ENCODE measurements around the gene AP1G2. TPM values are rescaled to one million over a fixed set of nuclear protein-coding genes. Genes with fewer than 3 reads are reported as not detected.
"Not testable (repeated sequence)": the region's sequence is repeated elsewhere in the genome, so short reads cannot be mapped to it uniquely, and the experiment has no call there.

The AP1G2 gene
- total and polyA plus RNA-seq, 5 donors from 2014 or later, result 56.1 to 329 (median 84.4) TPM

- Histone ChIP-seq H3K27me3 (ENCODE audit: control insufficient read depth, insufficient read depth, low read length) (no peaks in the 10 kb centered on the region), H3K27ac (ENCODE audit: insufficient read depth, low read length, poor library complexity, severe bottlenecking) (no peak overlapping the region), H3K9me3 (ENCODE audit: control insufficient read depth in 2 of 2, low read length in 2 of 2) (no peaks in the 10 kb centered on the region), H3K36me3 (ENCODE audit: control insufficient read depth, insufficient read depth, low read length) (no peaks in the 10 kb centered on the region), H3K4me3 (ENCODE audit: low read depth, low read length) (no peak overlapping the region), H3K4me1 (ENCODE audit: control insufficient read depth, insufficient read depth, low read length, poor library complexity, severe bottlenecking) (no peaks in the 10 kb centered on the region)
- Mint-ChIP-seq H3K27me3 (peaks cover 17% of the 10 kb centered on the region), H3K36me3 (no peaks in the 10 kb centered on the region), H3K4me1 (peaks cover 0 to 5% (median 0%) of the 10 kb centered on the region in 4 donors), H3K27ac (no peak overlapping the region), H3K9me3 (peaks cover 0 to 1% (median 0%) of the 10 kb centered on the region in 7 donors), H3K4me3 (no peak overlapping the region)
- no peak for ATAC-seq (ENCODE audit: low read depth in 2 of 2)
- DNase-seq, result no peak
These were observed 22.0 kb upstream of the AP1G2 start for GRCh38 chr14:23589606-23590005.

GRCh38 chr14:23588884-23589598 is 21.4 kb upstream of the AP1G2 start:
- no peaks in the 10 kb centered on the region for H3K4me1 ChIP-seq (ENCODE audit: control insufficient read depth, insufficient read depth, low read length, poor library complexity, severe bottlenecking)
- no peak overlapping the region for H3K4me3 ChIP-seq (ENCODE audit: low read depth, low read length)
- H3K9me3 Mint-ChIP-seq, result peaks cover 0 to 1% (median 0%) of the 10 kb centered on the region in 7 donors
- H3K27me3 ChIP-seq (ENCODE audit: control insufficient read depth, insufficient read depth, low read length), result no peaks in the 10 kb centered on the region
- H3K4me3 Mint-ChIP-seq, result no peak overlapping the region
- no peak overlapping the region for H3K27ac Mint-ChIP-seq
- DNase-seq (peak; percentile 61 to 73 (median 68)), ATAC-seq (ENCODE audit: low read depth in 2 of 2) (peak; percentile 79 to 86)
- H3K9me3 ChIP-seq (ENCODE audit: control insufficient read depth in 2 of 2, low read length in 2 of 2), result no peaks in the 10 kb centered on the region
- H3K36me3 ChIP-seq (ENCODE audit: control insufficient read depth, insufficient read depth, low read length), result no peaks in the 10 kb centered on the region
- H3K36me3 Mint-ChIP-seq, result no peaks in the 10 kb centered on the region
- H3K27me3 Mint-ChIP-seq, result peaks cover 19% of the 10 kb centered on the region
- no peak overlapping the region for H3K27ac ChIP-seq (ENCODE audit: insufficient read depth, low read length, poor library complexity, severe bottlenecking)
- H3K4me1 Mint-ChIP-seq, result peaks cover 0 to 5% (median 0%) of the 10 kb centered on the region in 4 donors

- not testable (repeated sequence) for H3K4me3 Mint-ChIP-seq; H3K4me1 ChIP-seq (ENCODE audit: control insufficient read depth, insufficient read depth, low read length, poor library complexity, severe bottlenecking); H3K4me3 ChIP-seq (ENCODE audit: low read depth, low read length); H3K27ac Mint-ChIP-seq; H3K36me3 Mint-ChIP-seq; H3K27me3 ChIP-seq (ENCODE audit: control insufficient read depth, insufficient read depth, low read length); H3K9me3 Mint-ChIP-seq; H3K4me1 Mint-ChIP-seq; H3K36me3 ChIP-seq (ENCODE audit: control insufficient read depth, insufficient read depth, low read length); H3K9me3 ChIP-seq (ENCODE audit: control insufficient read depth in 2 of 2, low read length in 2 of 2); ATAC-seq (ENCODE audit: low read depth in 2 of 2); DNase-seq; H3K27ac ChIP-seq (ENCODE audit: insufficient read depth, low read length, poor library complexity, severe bottlenecking)
- peaks cover 45% of the 10 kb centered on the region for H3K27me3 Mint-ChIP-seq
These were observed 17.1 kb upstream of the AP1G2 start for GRCh38 chr14:23584527-23585203.

GRCh38 chr14:23583761-23584526 is 16.4 kb upstream of the AP1G2 start:
- not testable (repeated sequence) for H3K4me1 Mint-ChIP-seq; H3K9me3 ChIP-seq (ENCODE audit: control insufficient read depth in 2 of 2, low read length in 2 of 2); H3K9me3 Mint-ChIP-seq; H3K4me3 ChIP-seq (ENCODE audit: low read depth, low read length); DNase-seq; ATAC-seq (ENCODE audit: low read depth in 2 of 2); H3K27ac ChIP-seq (ENCODE audit: insufficient read depth, low read length, poor library complexity, severe bottlenecking); H3K36me3 Mint-ChIP-seq; H3K27me3 ChIP-seq (ENCODE audit: control insufficient read depth, insufficient read depth, low read length); H3K4me1 ChIP-seq (ENCODE audit: control insufficient read depth, insufficient read depth, low read length, poor library complexity, severe bottlenecking); H3K27ac Mint-ChIP-seq; H3K36me3 ChIP-seq (ENCODE audit: control insufficient read depth, insufficient read depth, low read length)
- peaks cover 52% of the 10 kb centered on the region for H3K27me3 Mint-ChIP-seq
- H3K4me3 Mint-ChIP-seq, result peak overlapping the region in 1 of 4 donors; percentile 61

GRCh38 chr14:23582906-23583760 is 15.5 kb upstream of the AP1G2 start:
- no peak for ATAC-seq (ENCODE audit: low read depth in 2 of 2)
- no peak overlapping the region for H3K27ac ChIP-seq (ENCODE audit: insufficient read depth, low read length, poor library complexity, severe bottlenecking)
- Mint-ChIP-seq H3K4me1 (peaks cover 0 to 10% (median 0%) of the 10 kb centered on the region in 4 donors), H3K27me3 (peaks cover 53% of the 10 kb centered on the region), H3K36me3 (no peaks in the 10 kb centered on the region), H3K27ac (no peak overlapping the region), H3K9me3 (peaks cover 0 to 1% (median 0%) of the 10 kb centered on the region in 7 donors), H3K4me3 (no peak overlapping the region)
- no peak overlapping the region for H3K4me3 ChIP-seq (ENCODE audit: low read depth, low read length)
- H3K36me3 ChIP-seq (ENCODE audit: control insufficient read depth, insufficient read depth, low read length), result no peaks in the 10 kb centered on the region
- DNase-seq, result no peak
- H3K27me3 ChIP-seq (ENCODE audit: control insufficient read depth, insufficient read depth, low read length), result no peaks in the 10 kb centered on the region
- no peaks in the 10 kb centered on the region for H3K9me3 ChIP-seq (ENCODE audit: control insufficient read depth in 2 of 2, low read length in 2 of 2)
- H3K4me1 ChIP-seq (ENCODE audit: control insufficient read depth, insufficient read depth, low read length, poor library complexity, severe bottlenecking), result peaks cover under 1% of the 10 kb centered on the region

- Histone ChIP-seq H3K36me3 (ENCODE audit: control insufficient read depth, insufficient read depth, low read length) (no peaks in the 10 kb centered on the region), H3K27me3 (ENCODE audit: control insufficient read depth, insufficient read depth, low read length) (no peaks in the 10 kb centered on the region), H3K4me3 (ENCODE audit: low read depth, low read length) (no peak overlapping the region), H3K4me1 (ENCODE audit: control insufficient read depth, insufficient read depth, low read length, poor library complexity, severe bottlenecking) (peaks cover 23% of the 10 kb centered on the region), H3K9me3 (ENCODE audit: control insufficient read depth in 2 of 2, low read length in 2 of 2) (no peaks in the 10 kb centered on the region), H3K27ac (ENCODE audit: insufficient read depth, low read length, poor library complexity, severe bottlenecking) (no peak overlapping the region)
- H3K27ac Mint-ChIP-seq, result no peak overlapping the region
- H3K9me3 Mint-ChIP-seq, result peaks cover 0 to 1% (median 0%) of the 10 kb centered on the region in 7 donors
- peaks cover 65% of the 10 kb centered on the region for H3K27me3 Mint-ChIP-seq
- ATAC-seq (ENCODE audit: low read depth in 2 of 2) (no peak), DNase-seq (no peak)
- no peaks in the 10 kb centered on the region for H3K36me3 Mint-ChIP-seq
- no peak overlapping the region for H3K4me3 Mint-ChIP-seq
- peaks cover 0 to 23% (median 1%) of the 10 kb centered on the region in 4 donors for H3K4me1 Mint-ChIP-seq
These were observed 13.3 kb upstream of the AP1G2 start for GRCh38 chr14:23580948-23581281.

- H3K36me3 ChIP-seq (ENCODE audit: control insufficient read depth, insufficient read depth, low read length), result no peaks in the 10 kb centered on the region
- no peak overlapping the region for H3K4me3 Mint-ChIP-seq
- peaks cover 0 to 23% (median 1%) of the 10 kb centered on the region in 4 donors for H3K4me1 Mint-ChIP-seq
- H3K27me3 ChIP-seq (ENCODE audit: control insufficient read depth, insufficient read depth, low read length), result no peaks in the 10 kb centered on the region
- H3K27ac ChIP-seq (ENCODE audit: insufficient read depth, low read length, poor library complexity, severe bottlenecking), result no peak overlapping the region
- no peaks in the 10 kb centered on the region for H3K36me3 Mint-ChIP-seq
- H3K4me3 ChIP-seq (ENCODE audit: low read depth, low read length), result no peak overlapping the region
- H3K27ac Mint-ChIP-seq, result no peak overlapping the region
- H3K9me3 ChIP-seq (ENCODE audit: control insufficient read depth in 2 of 2, low read length in 2 of 2), result no peaks in the 10 kb centered on the region
- no peak for ATAC-seq (ENCODE audit: low read depth in 2 of 2)
- H3K27me3 Mint-ChIP-seq, result peaks cover 63% of the 10 kb centered on the region
- H3K4me1 ChIP-seq (ENCODE audit: control insufficient read depth, insufficient read depth, low read length, poor library complexity, severe bottlenecking), result peaks cover 24% of the 10 kb centered on the region
- peaks cover 0 to 1% (median 0%) of the 10 kb centered on the region in 7 donors for H3K9me3 Mint-ChIP-seq
- DNase-seq, result no peak
These were observed 12.7 kb upstream of the AP1G2 start for GRCh38 chr14:23580152-23580926.

All from CD4-positive, CD25-positive, alpha-beta regulatory T cell (primary cell).